ENCODE results near the gene KCNJ9. TPM values are rescaled to one million over a fixed set of nuclear protein-coding genes. Genes with fewer than 3 reads are reported as not detected.

The KCNJ9 gene
- total and polyA plus RNA-seq, 3 donors from 2014 or later = 0.37 to 0.68 (median 0.55) TPM

DNA sequence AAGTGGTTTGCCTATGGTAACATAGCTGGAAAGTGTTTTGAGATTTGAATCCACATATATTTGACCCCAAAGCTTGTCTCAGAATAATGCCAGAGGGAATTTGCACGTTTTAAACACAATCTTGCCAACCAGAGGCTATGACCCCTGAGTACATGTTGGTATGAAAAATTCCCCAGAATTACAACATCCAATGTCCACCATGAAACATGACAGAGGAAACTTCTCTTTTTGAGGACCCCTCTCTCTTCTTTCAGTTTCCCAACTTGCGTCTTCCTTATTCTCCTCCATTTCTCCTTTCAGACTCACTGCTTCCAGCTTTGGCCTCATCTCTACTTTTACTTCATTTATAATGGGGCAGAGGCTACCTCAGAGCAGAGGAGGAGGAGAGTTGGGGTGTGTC is 5.5 kb upstream of the KCNJ9 start:
- no peak overlapping the region for H3K4me3 ChIP-seq
- WGBS, 2 donors = 57 to 69% methylated on average over 2 of the region's 2 CpGs
- no peak for TF ChIP-seq POLR2A (IDR thresholded peaks at IDR 0.05)
- TF ChIP-seq, protein P1, sequence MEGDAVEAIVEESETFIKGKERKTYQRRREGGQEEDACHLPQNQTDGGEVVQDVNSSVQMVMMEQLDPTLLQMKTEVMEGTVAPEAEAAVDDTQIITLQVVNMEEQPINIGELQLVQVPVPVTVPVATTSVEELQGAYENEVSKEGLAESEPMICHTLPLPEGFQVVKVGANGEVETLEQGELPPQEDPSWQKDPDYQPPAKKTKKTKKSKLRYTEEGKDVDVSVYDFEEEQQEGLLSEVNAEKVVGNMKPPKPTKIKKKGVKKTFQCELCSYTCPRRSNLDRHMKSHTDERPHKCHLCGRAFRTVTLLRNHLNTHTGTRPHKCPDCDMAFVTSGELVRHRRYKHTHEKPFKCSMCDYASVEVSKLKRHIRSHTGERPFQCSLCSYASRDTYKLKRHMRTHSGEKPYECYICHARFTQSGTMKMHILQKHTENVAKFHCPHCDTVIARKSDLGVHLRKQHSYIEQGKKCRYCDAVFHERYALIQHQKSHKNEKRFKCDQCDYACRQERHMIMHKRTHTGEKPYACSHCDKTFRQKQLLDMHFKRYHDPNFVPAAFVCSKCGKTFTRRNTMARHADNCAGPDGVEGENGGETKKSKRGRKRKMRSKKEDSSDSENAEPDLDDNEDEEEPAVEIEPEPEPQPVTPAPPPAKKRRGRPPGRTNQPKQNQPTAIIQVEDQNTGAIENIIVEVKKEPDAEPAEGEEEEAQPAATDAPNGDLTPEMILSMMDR (IDR thresholded peaks at IDR 0.05) = no peak
- no peaks in the 10 kb centered on the region for H3K36me3 ChIP-seq (ENCODE audit: low read depth, missing control alignments)
- H3K9me3 ChIP-seq = no peaks in the 10 kb centered on the region
- no peaks in the 10 kb centered on the region for H3K27me3 ChIP-seq
- H3K4me1 ChIP-seq = no peaks in the 10 kb centered on the region
- no peak for DNase-seq
- intact Hi-C loops (cut with DNase I; ENCODE audit: low total_unique reads) = no loop called here
- H3K27ac ChIP-seq = no peak overlapping the region

DNA sequence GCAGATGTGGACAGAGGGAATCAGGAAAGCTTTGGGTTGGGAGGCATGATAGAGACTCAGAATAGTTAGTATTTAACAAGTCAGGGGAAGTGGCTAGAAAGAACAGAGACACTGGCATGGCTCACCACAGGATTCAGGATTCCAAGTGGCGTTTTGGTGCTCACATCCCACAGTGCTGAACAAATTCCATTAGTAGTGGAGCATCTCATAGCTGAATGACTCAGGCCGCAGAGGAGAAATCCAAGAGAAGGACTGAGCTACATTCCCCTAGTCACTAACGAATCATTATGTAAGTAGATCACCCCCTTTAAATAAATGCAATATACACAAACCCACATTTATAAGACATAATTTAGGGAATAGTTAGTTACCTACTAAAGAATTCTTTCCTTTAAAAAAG is 5.0 kb upstream of the KCNJ9 start:
- no peaks in the 10 kb centered on the region for H3K27me3 ChIP-seq
- TF ChIP-seq, protein P1 (IDR thresholded peaks at IDR 0.05) = no peak
- no peak for TF ChIP-seq POLR2A (IDR thresholded peaks at IDR 0.05)
- 83 to 91% methylated on average over 3 of the region's 3 CpGs for WGBS, 2 donors
- no peak for DNase-seq
- H3K4me1 ChIP-seq = no peaks in the 10 kb centered on the region
- no peak overlapping the region for H3K27ac ChIP-seq
- H3K36me3 ChIP-seq (ENCODE audit: low read depth, missing control alignments) = no peaks in the 10 kb centered on the region
- no peak overlapping the region for H3K4me3 ChIP-seq
- intact Hi-C loops (cut with DNase I; ENCODE audit: low total_unique reads) = no loop called here
- H3K9me3 ChIP-seq = no peaks in the 10 kb centered on the region

DNA sequence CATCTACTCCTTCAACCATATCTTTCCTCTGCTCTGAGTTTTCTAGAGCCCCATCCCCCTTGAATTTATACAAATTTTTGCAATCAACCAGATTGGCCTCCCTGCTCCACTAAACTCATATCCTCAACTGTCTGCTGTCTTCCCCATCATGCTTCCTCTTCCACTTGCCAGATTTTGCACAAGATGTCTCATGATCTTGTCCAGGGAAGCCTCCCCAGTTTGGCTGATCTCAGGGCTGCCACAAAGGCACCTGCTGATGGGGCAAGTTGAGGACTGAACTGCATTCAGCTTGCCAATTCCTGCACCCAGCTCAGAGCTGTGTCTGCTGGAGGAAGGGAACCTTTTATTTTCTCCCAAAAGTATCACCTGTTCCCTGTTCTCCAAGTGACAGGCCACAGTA is 3.9 kb upstream of the KCNJ9 start:
- DNase-seq = no peak
- no peaks in the 10 kb centered on the region for H3K36me3 ChIP-seq (ENCODE audit: low read depth, missing control alignments)
- H3K27ac ChIP-seq = no peak overlapping the region
- no peak overlapping the region for H3K4me3 ChIP-seq
- intact Hi-C loops (cut with DNase I; ENCODE audit: low total_unique reads) = no loop called here
- H3K4me1 ChIP-seq = no peaks in the 10 kb centered on the region
- TF ChIP-seq, protein P1 (IDR thresholded peaks at IDR 0.05) = no peak
- no peak for TF ChIP-seq POLR2A (IDR thresholded peaks at IDR 0.05)
- H3K9me3 ChIP-seq = no peaks in the 10 kb centered on the region
- no peaks in the 10 kb centered on the region for H3K27me3 ChIP-seq

DNA sequence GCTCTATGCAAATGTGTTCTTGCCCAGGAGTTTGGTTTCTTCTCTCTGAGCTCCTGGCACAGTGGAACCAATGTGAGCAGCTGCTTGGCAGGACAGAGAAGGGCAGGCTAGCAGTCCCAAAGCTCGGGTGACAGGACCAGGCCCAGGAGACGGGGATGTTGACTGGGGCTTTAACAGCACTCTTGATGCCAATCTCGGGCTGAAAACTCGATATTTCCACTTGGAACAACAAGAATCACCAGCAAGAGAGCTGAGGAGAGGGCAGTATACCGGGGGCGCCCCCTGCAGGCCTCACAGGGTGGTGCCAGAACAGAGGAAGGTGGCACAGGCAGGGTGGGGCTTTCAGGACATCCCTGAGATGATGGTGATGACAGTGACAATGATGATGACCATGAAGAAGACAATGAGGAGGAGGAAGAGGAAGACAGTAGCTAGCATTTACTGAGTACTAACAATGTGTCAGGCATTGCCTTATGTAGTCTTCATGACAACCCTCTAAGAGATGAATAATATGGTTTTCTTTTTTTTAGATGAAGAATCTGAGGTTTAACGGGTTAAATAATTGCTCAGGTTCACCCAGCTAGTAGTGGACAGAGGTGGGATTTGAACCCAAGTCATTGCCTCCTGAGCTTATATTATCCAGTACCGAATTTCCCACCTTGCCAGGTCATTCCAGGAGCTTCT is 2.7 kb upstream of the KCNJ9 start:
- no peaks in the 10 kb centered on the region for H3K4me1 ChIP-seq
- no peaks in the 10 kb centered on the region for H3K27me3 ChIP-seq
- no peaks in the 10 kb centered on the region for H3K36me3 ChIP-seq (ENCODE audit: low read depth, missing control alignments)
- TF ChIP-seq, protein P1 (IDR thresholded peaks at IDR 0.05) = peak; percentile 32 to 69 (median 36)
- TF ChIP-seq POLR2A (IDR thresholded peaks at IDR 0.05) = no peak
- DNase-seq = peak; percentile 58
- H3K4me3 ChIP-seq = no peak overlapping the region
- no peak overlapping the region for H3K27ac ChIP-seq
- no peaks in the 10 kb centered on the region for H3K9me3 ChIP-seq
- intact Hi-C loops (cut with DNase I; ENCODE audit: low total_unique reads) = no loop called here
- 40 to 48% methylated on average over 8 of the region's 8 CpGs for WGBS, 2 donors

DNA sequence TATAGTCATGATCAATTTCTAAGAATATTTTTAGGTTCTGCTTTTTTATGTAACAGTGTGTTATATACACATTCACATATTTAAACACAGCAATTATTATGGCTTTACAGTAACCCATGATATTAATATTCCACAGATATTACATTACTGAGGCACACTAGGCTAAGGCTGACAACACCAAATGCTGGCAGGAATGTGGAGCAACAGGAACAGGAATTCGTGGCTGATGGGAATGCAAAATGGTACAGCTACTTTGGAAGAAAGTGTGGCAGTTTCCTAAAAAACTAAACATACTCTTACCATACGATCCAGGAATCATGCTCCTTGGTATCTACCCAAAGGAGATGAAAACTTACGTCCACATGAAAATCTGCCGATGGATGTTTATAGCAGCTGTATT is 1.9 kb upstream of the KCNJ9 start:
- H3K36me3 ChIP-seq (ENCODE audit: low read depth, missing control alignments) = no peaks in the 10 kb centered on the region
- no peaks in the 10 kb centered on the region for H3K4me1 ChIP-seq
- no peak for DNase-seq
- H3K9me3 ChIP-seq = no peaks in the 10 kb centered on the region
- no peak overlapping the region for H3K4me3 ChIP-seq
- intact Hi-C loops (cut with DNase I; ENCODE audit: low total_unique reads) = no loop called here
- 75 to 77% methylated on average over 4 of the region's 4 CpGs for WGBS, 2 donors
- TF ChIP-seq, protein P1 (IDR thresholded peaks at IDR 0.05) = no peak
- TF ChIP-seq POLR2A (IDR thresholded peaks at IDR 0.05) = no peak
- H3K27me3 ChIP-seq = no peaks in the 10 kb centered on the region
- no peak overlapping the region for H3K27ac ChIP-seq
